Right lobe of liver (tissue), 4 donors: ENCODE results near the gene CNGB1.

Experiments used
- CTCF ChIP-seq, 4 donors: fragments of 200-600 bp in 3 of 4; fragments of 450-650 bp in 1 of 4; IDR thresholded peaks; one replicate each; pipeline versions ENCODE4 v1.5.1 to v1.8.0; 2016 to 2022; ENCODE audit warnings: antibody characterized with exemption in 4 of 4, mild to moderate bottlenecking in 2 of 4
- POLR2A ChIP-seq: fragments of 450-650 bp; IDR thresholded peaks from one replicate; pipeline ENCODE4 v1.6.1; 2017; ENCODE audit warnings: antibody characterized with exemption, mild to moderate bottlenecking
- donor health status: DM: no; HTN: no; CAD: no.
- donor health status: DM: no; HTN: no; CAD: no.
- donor health status: DM: no; HTN: yes; CAD: no.

DNA sequence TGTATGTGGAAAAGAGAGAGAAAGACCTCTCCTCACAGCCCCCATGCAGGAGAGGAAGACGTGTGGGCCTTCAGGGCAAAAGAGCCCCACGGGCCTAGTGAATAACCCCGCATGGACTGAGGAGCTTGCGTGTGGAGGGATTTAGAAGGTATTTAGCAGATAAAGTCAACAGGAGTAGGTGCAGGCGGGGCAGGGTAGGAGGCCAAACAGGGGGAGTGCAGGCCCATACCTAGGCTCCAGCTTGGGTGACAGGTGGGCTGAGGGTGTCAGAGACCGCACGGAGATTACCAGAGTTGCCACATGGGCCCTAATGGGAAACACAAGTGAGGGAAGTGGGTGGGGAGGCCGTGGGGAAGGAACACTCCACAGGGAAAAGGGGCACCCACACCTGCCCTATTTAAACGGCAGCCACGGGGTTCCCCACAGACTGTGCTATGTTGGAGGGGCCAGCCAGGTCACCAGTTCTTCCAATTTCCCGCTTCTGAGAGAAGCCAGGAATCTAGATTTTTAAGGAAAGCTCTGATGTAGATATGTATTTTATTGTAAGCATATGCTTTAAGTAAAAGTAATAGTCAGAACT lies 8.2 kb upstream of the CNGB1 start:
- TF ChIP-seq CTCF (IDR thresholded peaks at IDR 0.05) (no peak), POLR2A (no peak)
